ENCODE measurements around the gene DSC3. TPM values are rescaled to one million over a fixed set of nuclear protein-coding genes. Genes with fewer than 3 reads are reported as not detected.

Gene DSC3
- total and polyA plus RNA-seq, 2 donors (not counting 3 experiments of a cell fraction or from before 2014, with no cell fraction given): 0.04 to 0.18 TPM

GRCh38 chr18:31079973-31080372 lies 37.4 kb upstream of the DSC3 start:
- FAIRE-seq (no peak), DNase-seq (ENCODE audit: low read depth, low spot score) (no peak)
- H2AFZ ChIP-seq (ENCODE audit: low read depth, low read length): no peak overlapping the region
- H3K4me2 ChIP-seq (ENCODE audit: insufficient read depth, low read length): no peak overlapping the region
- TF ChIP-seq POLR2AphosphoS5 (IDR thresholded peaks at IDR 0.05; ENCODE audit: insufficient read depth, low read depth, low read length) (no peak), JUN (IDR thresholded peaks at IDR 0.05; ENCODE audit: borderline replicate concordance, insufficient read depth, insufficient read length, low read depth) (no peak)
- BruUV-seq (replicated peaks): no TSS peak
- H3K9ac ChIP-seq (replicated peaks; ENCODE audit: extremely low read depth, insufficient read depth, low read length): no peak overlapping the region
- H4K20me1 ChIP-seq (replicated peaks; ENCODE audit: control insufficient read depth, extremely low read depth, insufficient read depth, low read length): no peaks in the 10 kb centered on the region
- H3K9me3 ChIP-seq (replicated peaks; ENCODE audit: control insufficient read depth, insufficient read depth, low read length): no peaks in the 10 kb centered on the region
- H3K4me1 ChIP-seq (ENCODE audit: control insufficient read depth, extremely low read depth, insufficient read depth, low read length): no peaks in the 10 kb centered on the region
- ChIA-PET POLR2A (no interaction called here), CTCF (no interaction called here)
- no peak overlapping the region for H3K27ac ChIP-seq (ENCODE audit: insufficient read depth, low read depth, low read length)
- no peaks in the 10 kb centered on the region for H3K9me1 ChIP-seq (replicated peaks; ENCODE audit: control insufficient read depth, extremely low read depth, insufficient read depth, low read length)
- H3K36me3 ChIP-seq (ENCODE audit: control insufficient read depth in 2 of 2, extremely low read depth in 1 of 2, insufficient read depth in 2 of 2, low read length in 2 of 2): no peaks in the 10 kb centered on the region
- dilution Hi-C loops (cut with MboI; ENCODE audit: extremely low pct_ligation_motif_present, low sequenced_read_pairs) (no loop called here), intact Hi-C loops (cut with micrococcal nuclease) (no loop called here)
- H3K27me3 ChIP-seq (ENCODE audit: control insufficient read depth in 2 of 2, insufficient read depth in 2 of 2, low read length in 2 of 2): no peaks in the 10 kb centered on the region
- H3K79me2 ChIP-seq (ENCODE audit: control insufficient read depth, insufficient read depth, low read length): no peaks in the 10 kb centered on the region
- H3K4me3 ChIP-seq (replicated peaks in 1 of 3; ENCODE audit: insufficient read depth in 1 of 3, low read depth in 1 of 3, low read length in 3 of 3): no peak overlapping the region

GRCh38 chr18:31077878-31078277 lies 35.3 kb upstream of the DSC3 start:
- no TSS peak for BruUV-seq (replicated peaks)
- DNase-seq (ENCODE audit: low read depth, low spot score) (no peak), FAIRE-seq (no peak)
- Histone ChIP-seq H2AFZ (ENCODE audit: low read depth, low read length) (no peak overlapping the region), H3K27ac (ENCODE audit: insufficient read depth, low read depth, low read length) (no peak overlapping the region), H3K79me2 (ENCODE audit: control insufficient read depth, insufficient read depth, low read length) (no peaks in the 10 kb centered on the region), H3K4me1 (ENCODE audit: control insufficient read depth, extremely low read depth, insufficient read depth, low read length) (no peaks in the 10 kb centered on the region), H3K9me3 (replicated peaks; ENCODE audit: control insufficient read depth, insufficient read depth, low read length) (no peaks in the 10 kb centered on the region), H4K20me1 (replicated peaks; ENCODE audit: control insufficient read depth, extremely low read depth, insufficient read depth, low read length) (no peaks in the 10 kb centered on the region), H3K36me3 (ENCODE audit: control insufficient read depth in 2 of 2, extremely low read depth in 1 of 2, insufficient read depth in 2 of 2, low read length in 2 of 2) (no peaks in the 10 kb centered on the region), H3K4me3 (replicated peaks in 1 of 3; ENCODE audit: insufficient read depth in 1 of 3, low read depth in 1 of 3, low read length in 3 of 3) (no peak overlapping the region), H3K9ac (replicated peaks; ENCODE audit: extremely low read depth, insufficient read depth, low read length) (no peak overlapping the region), H3K27me3 (ENCODE audit: control insufficient read depth in 2 of 2, insufficient read depth in 2 of 2, low read length in 2 of 2) (no peaks in the 10 kb centered on the region), H3K9me1 (replicated peaks; ENCODE audit: control insufficient read depth, extremely low read depth, insufficient read depth, low read length) (no peaks in the 10 kb centered on the region), H3K4me2 (ENCODE audit: insufficient read depth, low read length) (no peak overlapping the region)
- intact Hi-C loops (cut with micrococcal nuclease) (no loop called here), dilution Hi-C loops (cut with MboI; ENCODE audit: extremely low pct_ligation_motif_present, low sequenced_read_pairs) (no loop called here)
- POLR2A ChIA-PET: no interaction called here
- no peak for TF ChIP-seq FOS (IDR thresholded peaks at IDR 0.05; ENCODE audit: borderline replicate concordance, insufficient read depth, low read length)
- TF ChIP-seq JUN (IDR thresholded peaks at IDR 0.05; ENCODE audit: borderline replicate concordance, insufficient read depth, insufficient read length, low read depth): no peak
- TF ChIP-seq GATA2 (IDR thresholded peaks at IDR 0.05; ENCODE audit: insufficient read depth, insufficient read length, low read depth, low read length): no peak
- TF ChIP-seq POLR2AphosphoS5 (IDR thresholded peaks at IDR 0.05; ENCODE audit: insufficient read depth, low read depth, low read length): no peak
- no peak for TF ChIP-seq MAX (IDR thresholded peaks at IDR 0.05; ENCODE audit: insufficient read depth, insufficient read length)
- no peak for TF ChIP-seq POLR2A (IDR thresholded peaks at IDR 0.05; ENCODE audit: low read depth, low read length)
- no peak for TF ChIP-seq CTCF (IDR thresholded peaks at IDR 0.05; ENCODE audit: extremely low read depth in 1 of 2, insufficient read depth in 1 of 2, low read depth in 1 of 2, low read length in 2 of 2)
- no peak for TF ChIP-seq EZH2 (IDR thresholded peaks at IDR 0.05; ENCODE audit: borderline replicate concordance, low read depth, low read length, severe bottlenecking)
- TF ChIP-seq MYC (IDR thresholded peaks at IDR 0.05; ENCODE audit: low read depth, low read length): no peak
- CTCF ChIA-PET: no interaction called here
